GM18505 (cell line): ENCODE measurements around the gene USH1G.

ENCODE experiments used
- ATAC-seq: cut with Tn5 transposase; IDR thresholded peaks from one replicate; pipeline ENCODE4 v1.9.1; 2021; ENCODE audit not compliant: unreplicated experiment
- POLR2A ChIP-seq: IDR thresholded peaks from 4 replicates; pipeline ENCODE4 v1.6.1; 2011; ENCODE audit warnings: borderline replicate concordance; ENCODE audit not compliant: insufficient read depth, insufficient read length; ENCODE audit errors: extremely low read depth

The USH1G gene

GRCh38 chr17:74960570-74961342 lies 37.7 kb upstream of the USH1G start:
- no peak for ATAC-seq
- no peak for TF ChIP-seq POLR2A

- no peak for ATAC-seq
- no peak for TF ChIP-seq POLR2A
Measured at GRCh38 chr17:74959826-74960515, 36.9 kb upstream of the USH1G start.

GRCh38 chr17:74957935-74958740 lies 35.1 kb upstream of the USH1G start:
- TF ChIP-seq POLR2A: no peak
- no peak for ATAC-seq

GRCh38 chr17:74956093-74956492 lies 33.0 kb upstream of the USH1G start:
- TF ChIP-seq POLR2A: no peak
- ATAC-seq: no peak

GRCh38 chr17:74954665-74955421 lies 31.8 kb upstream of the USH1G start:
- TF ChIP-seq POLR2A: no peak

GRCh38 chr17:74954115-74954514 lies 31.1 kb upstream of the USH1G start:
- no peak for ATAC-seq
- TF ChIP-seq POLR2A: no peak

More at GRCh38 chr17:74954665-74955421, 31.8 kb upstream of the USH1G start:
- ATAC-seq: no peak

- no peak for TF ChIP-seq POLR2A
- ATAC-seq: no peak
Measured at GRCh38 chr17:74953134-74953687, 30.2 kb upstream of the USH1G start.

GRCh38 chr17:74952431-74953133 lies 29.5 kb upstream of the USH1G start:
- TF ChIP-seq POLR2A: no peak
- ATAC-seq: no peak

- TF ChIP-seq POLR2A: no peak
- no peak for ATAC-seq
Measured at GRCh38 chr17:74951680-74952421, 28.8 kb upstream of the USH1G start.

- no peak for TF ChIP-seq POLR2A
- ATAC-seq: no peak
Measured at GRCh38 chr17:74951065-74951464, 28.0 kb upstream of the USH1G start.

- no peak for TF ChIP-seq POLR2A
- no peak for ATAC-seq
Measured at GRCh38 chr17:74950207-74950606, 27.2 kb upstream of the USH1G start.
